Duodenal mucosa (tissue), 2 donors: ENCODE measurements around the gene ALCAM.
"Not testable (repeated sequence)": the region's sequence is repeated elsewhere in the genome, so short reads cannot be mapped to it uniquely, and the experiment has no call there.

Source experiments
- H3K27ac ChIP-seq: one replicate; pipeline ENCODE4 v1.7.0; 2013; ENCODE audit warnings: low read depth, low read length
- H3K27me3 ChIP-seq, 2 donors: one replicate each; pipeline ENCODE4 v1.7.0; 2013; ENCODE audit warnings: low read length in 2 of 2, control low read depth in 1 of 2; ENCODE audit not compliant: insufficient read depth in 2 of 2, control insufficient read depth in 1 of 2
- H3K36me3 ChIP-seq, 2 donors: one replicate each; pipeline ENCODE4 v1.7.0; 2013; ENCODE audit warnings: low read length in 2 of 2, control low read depth in 1 of 2; ENCODE audit not compliant: insufficient read depth in 2 of 2, control insufficient read depth in 1 of 2
- H3K4me1 ChIP-seq, 2 donors: one replicate each; pipeline ENCODE4 v1.7.0; 2013; ENCODE audit warnings: low read length in 2 of 2, control low read depth in 1 of 2; ENCODE audit not compliant: insufficient read depth in 2 of 2, control insufficient read depth in 1 of 2
- H3K4me3 ChIP-seq, 2 donors: one replicate each; pipeline ENCODE4 v1.7.0; 2013; ENCODE audit warnings: low read length in 2 of 2, low read depth in 1 of 2
- H3K9ac ChIP-seq, 2 donors: one replicate each; pipeline ENCODE4 v1.7.0; 2013; ENCODE audit warnings: low read length in 2 of 2, low read depth in 1 of 2
- H3K9me3 ChIP-seq, 2 donors: one replicate each; pipeline ENCODE4 v1.7.0; 2013; ENCODE audit warnings: low read length in 2 of 2, control low read depth in 1 of 2; ENCODE audit not compliant: control insufficient read depth in 1 of 2

The ALCAM gene

GRCh38 chr3:105598042-105598796 is 231.5 kb downstream of the ALCAM start:
- Histone ChIP-seq H3K4me1 (no peaks in the 10 kb centered on the region), H3K9me3 (no peaks in the 10 kb centered on the region)

DNA sequence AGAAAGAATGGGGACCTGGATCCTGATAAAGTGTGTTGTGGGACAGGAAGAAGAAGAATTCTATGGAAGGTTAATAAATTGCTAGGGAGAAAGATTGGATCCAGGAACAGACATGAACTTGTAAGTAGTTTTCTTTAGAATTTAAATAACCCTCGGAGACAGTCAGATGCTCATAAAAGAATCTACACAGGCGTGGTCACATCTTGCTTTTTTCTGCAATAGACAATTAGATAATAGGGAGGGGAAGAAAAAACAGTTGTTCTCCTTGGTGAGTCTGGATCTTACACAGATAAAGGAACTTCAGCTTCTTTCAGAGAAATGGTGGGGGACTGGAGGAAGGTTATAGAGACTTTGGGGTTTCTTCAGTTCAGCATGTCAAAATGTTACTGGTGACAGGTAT is 232.6 kb downstream of the ALCAM start:
- Histone ChIP-seq H3K9ac (no peak overlapping the region), H3K4me1 (no peaks in the 10 kb centered on the region), H3K9me3 (no peaks in the 10 kb centered on the region), H3K27me3 (no peaks in the 10 kb centered on the region), H3K4me3 (no peak overlapping the region), H3K36me3 (no peaks in the 10 kb centered on the region), H3K27ac (no peak overlapping the region)

More at GRCh38 chr3:105598042-105598796, 231.5 kb downstream of the ALCAM start:
- no peaks in the 10 kb centered on the region for H3K27me3 ChIP-seq
- no peaks in the 10 kb centered on the region for H3K36me3 ChIP-seq
- H3K4me3 ChIP-seq, result no peak overlapping the region
- no peak overlapping the region for H3K27ac ChIP-seq
- no peak overlapping the region for H3K9ac ChIP-seq

DNA sequence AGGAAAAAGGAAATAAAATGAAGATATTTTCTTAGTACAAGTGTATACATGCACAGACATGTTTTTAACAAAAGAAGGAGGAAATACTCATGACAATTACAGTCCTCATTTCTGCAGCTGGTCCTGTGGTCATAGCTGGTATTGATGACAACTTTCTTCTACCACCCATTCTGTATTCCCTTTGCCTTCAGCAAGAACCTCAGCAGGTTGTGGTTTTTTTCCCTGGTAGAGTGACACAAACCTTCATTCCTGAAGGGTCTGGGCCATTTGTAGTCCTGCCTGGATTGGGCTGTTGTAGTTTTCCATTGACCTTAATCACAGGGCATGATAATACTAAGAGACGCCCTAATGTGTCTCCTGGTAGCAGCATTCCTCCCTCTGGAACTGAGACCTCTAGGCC is 235.0 kb downstream of the ALCAM start:
- H3K9me3 ChIP-seq, H3K4me1 ChIP-seq, H3K27me3 ChIP-seq, H3K36me3 ChIP-seq, H3K4me3 ChIP-seq, H3K27ac ChIP-seq, H3K9ac ChIP-seq: not testable (repeated sequence)

GRCh38 chr3:105602286-105602685 is 235.6 kb downstream of the ALCAM start:
- H3K4me1 ChIP-seq, H3K27ac ChIP-seq, H3K9me3 ChIP-seq, H3K4me3 ChIP-seq, H3K27me3 ChIP-seq, H3K9ac ChIP-seq, H3K36me3 ChIP-seq: not testable (repeated sequence)

GRCh38 chr3:105603516-105603915 is 236.8 kb downstream of the ALCAM start:
- not testable (repeated sequence) for H3K27me3 ChIP-seq, H3K9ac ChIP-seq, H3K9me3 ChIP-seq, H3K4me1 ChIP-seq, H3K4me3 ChIP-seq, H3K36me3 ChIP-seq, H3K27ac ChIP-seq

- H3K4me1 ChIP-seq, result no peaks in the 10 kb centered on the region
- H3K9me3 ChIP-seq, result no peaks in the 10 kb centered on the region
- H3K9ac ChIP-seq, result no peak overlapping the region
- no peak overlapping the region for H3K27ac ChIP-seq
- no peaks in the 10 kb centered on the region for H3K27me3 ChIP-seq
- H3K36me3 ChIP-seq, result no peaks in the 10 kb centered on the region
- H3K4me3 ChIP-seq, result no peak overlapping the region
Measured at GRCh38 chr3:105606016-105606415, 239.3 kb downstream of the ALCAM start.

- Histone ChIP-seq H3K9ac (no peak overlapping the region), H3K27me3 (no peaks in the 10 kb centered on the region), H3K4me1 (peaks cover 0 to 4% of the 10 kb centered on the region in 2 donors), H3K36me3 (no peaks in the 10 kb centered on the region), H3K27ac (no peak overlapping the region), H3K9me3 (no peaks in the 10 kb centered on the region), H3K4me3 (no peak overlapping the region)
Measured at GRCh38 chr3:105608623-105609022, 241.9 kb downstream of the ALCAM start.

- Histone ChIP-seq H3K4me3 (no peak overlapping the region), H3K27me3 (no peaks in the 10 kb centered on the region), H3K9ac (no peak overlapping the region), H3K4me1 (peaks cover 0 to 4% of the 10 kb centered on the region in 2 donors), H3K36me3 (no peaks in the 10 kb centered on the region), H3K27ac (no peak overlapping the region), H3K9me3 (no peaks in the 10 kb centered on the region)
Measured at GRCh38 chr3:105610473-105610872, 243.8 kb downstream of the ALCAM start.

DNA sequence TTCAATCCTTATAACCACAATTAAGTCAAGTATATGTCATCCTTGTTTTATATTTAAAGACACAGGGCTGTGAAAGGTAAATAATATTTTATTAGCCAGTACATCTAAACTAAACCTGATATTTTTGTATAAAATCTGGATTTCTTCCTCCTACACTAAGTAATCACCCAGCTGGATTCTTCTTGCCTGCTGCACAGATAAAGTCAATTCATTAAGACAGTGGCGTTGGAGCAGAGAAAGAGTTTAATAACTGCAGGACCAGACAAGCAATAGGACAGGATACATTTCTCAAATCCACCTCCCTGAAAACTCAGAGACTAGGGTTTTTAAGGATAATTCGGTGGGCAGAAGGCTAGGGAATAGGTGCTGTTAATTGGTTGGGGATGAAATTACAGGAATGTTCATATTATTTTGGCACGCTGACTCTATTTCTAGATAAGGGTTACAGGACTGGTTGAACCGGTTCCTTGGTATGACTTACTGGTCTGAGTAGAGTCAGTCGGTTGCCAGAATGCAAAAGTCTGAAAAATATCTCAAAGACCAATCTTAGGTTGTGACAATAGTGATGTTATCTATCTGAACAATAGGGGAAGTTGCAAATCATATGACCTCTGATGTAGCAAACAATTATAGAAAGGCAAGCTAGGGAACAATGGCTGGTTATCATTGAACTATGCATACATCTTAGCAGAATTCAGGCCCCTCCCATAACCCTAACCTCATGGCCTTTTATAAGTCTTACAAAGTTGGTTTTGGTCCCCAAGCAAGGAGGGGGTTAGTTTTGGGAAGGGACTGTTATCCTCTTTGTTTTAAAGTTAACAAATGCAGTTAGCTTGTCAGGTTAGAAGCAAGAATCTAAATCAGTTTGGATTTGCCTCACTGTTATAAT is 244.8 kb downstream of the ALCAM start:
- no peaks in the 10 kb centered on the region for H3K27me3 ChIP-seq
- no peak overlapping the region for H3K27ac ChIP-seq
- peaks cover 0 to 4% of the 10 kb centered on the region in 2 donors for H3K4me1 ChIP-seq
- H3K9me3 ChIP-seq, result no peaks in the 10 kb centered on the region
- H3K4me3 ChIP-seq, result no peak overlapping the region
- H3K36me3 ChIP-seq, result no peaks in the 10 kb centered on the region
- no peak overlapping the region for H3K9ac ChIP-seq

DNA sequence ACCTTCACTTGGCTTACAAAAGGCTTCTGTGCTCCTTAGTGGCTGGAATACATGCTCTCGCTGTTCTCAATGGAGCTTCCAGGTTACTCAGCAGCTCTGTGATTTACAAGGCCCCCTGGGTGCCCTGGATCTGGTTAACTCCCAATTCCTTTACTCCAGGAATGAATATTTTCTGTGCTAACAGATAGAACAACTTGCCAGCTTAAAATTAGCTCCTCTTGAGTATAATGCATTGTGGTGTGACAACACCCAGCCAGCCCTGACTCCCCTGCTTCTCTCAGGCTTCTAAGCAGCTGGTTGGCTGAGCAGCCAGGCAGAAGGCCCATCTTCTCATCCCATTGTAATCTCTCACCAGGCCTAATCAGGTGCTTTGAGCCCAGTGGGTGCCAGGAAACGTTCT is 246.4 kb downstream of the ALCAM start:
- H3K27me3 ChIP-seq, result no peaks in the 10 kb centered on the region
- no peak overlapping the region for H3K27ac ChIP-seq
- H3K9me3 ChIP-seq, result no peaks in the 10 kb centered on the region
- H3K4me3 ChIP-seq, result no peak overlapping the region
- H3K9ac ChIP-seq, result no peak overlapping the region
- H3K4me1 ChIP-seq, result peaks cover 0 to 4% of the 10 kb centered on the region in 2 donors
- no peaks in the 10 kb centered on the region for H3K36me3 ChIP-seq
